ENCODE results near the gene RPGR.
A peak's percentile ranks its signal among the peaks of the same experiment; 100 is the strongest.

Gene RPGR

GRCh38 chrX:38233891-38234667, 93.2 kb downstream of the RPGR start:
- Histone ChIP-seq H3K36me3 (ENCODE audit: control insufficient read depth, insufficient read depth, low read length) (no peaks in the 10 kb centered on the region), H3K23ac (ENCODE audit: low read length) (no peak overlapping the region), H3K18ac (ENCODE audit: low read length) (no peak overlapping the region), H3K56ac (ENCODE audit: low read length) (no peak overlapping the region), H3K4me3 (ENCODE audit: low read length) (no peak overlapping the region), H3K27me3 (ENCODE audit: insufficient read depth, low read length, poor library complexity) (no peaks in the 10 kb centered on the region), H3K79me2 (ENCODE audit: control insufficient read depth, insufficient read depth, low read length) (no peaks in the 10 kb centered on the region), H2AK5ac (ENCODE audit: low read length) (no peak overlapping the region), H3K9ac (ENCODE audit: low read length) (no peak overlapping the region), H4K5ac (ENCODE audit: low read length) (no peak overlapping the region), H3K4me1 (ENCODE audit: control insufficient read depth, low read depth, low read length) (no peaks in the 10 kb centered on the region), H2BK120ac (ENCODE audit: low read depth, low read length) (no peak overlapping the region), H4K8ac (ENCODE audit: low read depth, low read length) (no peak overlapping the region), H3K27ac (ENCODE audit: low read depth, low read length) (no peak overlapping the region), H2BK15ac (replicated peaks; ENCODE audit: low read depth) (no peak overlapping the region), H3K4me2 (ENCODE audit: low read length) (no peak overlapping the region), H3K4ac (ENCODE audit: low read depth, low read length) (no peak overlapping the region), H3K79me1 (ENCODE audit: low read length) (no peaks in the 10 kb centered on the region), H2BK5ac (ENCODE audit: low read length) (no peak overlapping the region)
- peak; percentile 76 for DNase-seq
- no CpG with 5 or more reads among the region's 3 CpGs for WGBS (ENCODE audit: extremely low coverage, insufficient coverage, low lambda C conversion rate)

DNA sequence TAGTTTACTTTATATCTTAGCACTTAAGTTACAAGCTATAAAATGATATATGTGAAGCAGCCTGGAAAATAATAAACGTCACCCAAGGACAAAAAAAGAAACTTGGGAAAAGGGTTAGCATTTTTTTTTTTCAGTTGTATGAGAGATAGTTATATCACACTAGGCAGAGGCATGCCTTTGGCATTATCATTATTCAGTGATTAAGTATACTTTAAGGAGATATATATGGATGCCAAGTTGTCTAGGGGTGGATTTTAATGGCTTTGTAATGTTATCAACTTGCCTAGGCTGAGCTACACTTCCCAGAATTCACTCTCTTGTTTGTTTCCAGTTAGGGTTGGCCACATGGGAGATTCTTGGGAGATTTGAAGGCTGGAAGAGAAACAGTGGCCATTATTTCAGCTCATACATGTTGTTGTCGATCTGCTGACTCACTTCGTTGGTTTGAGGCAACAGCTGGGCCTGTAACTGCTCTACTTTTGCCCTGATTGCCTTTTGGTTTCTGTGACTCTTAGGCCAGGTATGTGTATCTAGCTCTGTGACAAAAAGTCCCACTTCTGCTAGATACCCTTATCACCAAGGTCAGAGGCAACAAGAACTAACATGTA, 95.1 kb downstream of the RPGR start:
- no peak overlapping the region for H3K18ac ChIP-seq (ENCODE audit: low read length)
- H3K4me3 ChIP-seq (ENCODE audit: low read length), result no peak overlapping the region
- no peaks in the 10 kb centered on the region for H3K27me3 ChIP-seq (ENCODE audit: insufficient read depth, low read length, poor library complexity)
- H4K8ac ChIP-seq (ENCODE audit: low read depth, low read length), result no peak overlapping the region
- H3K4me2 ChIP-seq (ENCODE audit: low read length), result no peak overlapping the region
- WGBS (ENCODE audit: extremely low coverage, insufficient coverage, low lambda C conversion rate), result no CpG with 5 or more reads among the region's 3 CpGs
- H2BK5ac ChIP-seq (ENCODE audit: low read length), result no peak overlapping the region
- H3K4me1 ChIP-seq (ENCODE audit: control insufficient read depth, low read depth, low read length), result no peaks in the 10 kb centered on the region
- no peak overlapping the region for H3K56ac ChIP-seq (ENCODE audit: low read length)
- no peak overlapping the region for H3K4ac ChIP-seq (ENCODE audit: low read depth, low read length)
- no peaks in the 10 kb centered on the region for H3K36me3 ChIP-seq (ENCODE audit: control insufficient read depth, insufficient read depth, low read length)
- no peak overlapping the region for H4K5ac ChIP-seq (ENCODE audit: low read length)
- no peak overlapping the region for H2AK5ac ChIP-seq (ENCODE audit: low read length)
- no peaks in the 10 kb centered on the region for H3K79me1 ChIP-seq (ENCODE audit: low read length)
- H2BK120ac ChIP-seq (ENCODE audit: low read depth, low read length), result no peak overlapping the region
- H3K27ac ChIP-seq (ENCODE audit: low read depth, low read length), result no peak overlapping the region
- H3K79me2 ChIP-seq (ENCODE audit: control insufficient read depth, insufficient read depth, low read length), result no peaks in the 10 kb centered on the region
- H2BK15ac ChIP-seq (replicated peaks; ENCODE audit: low read depth), result no peak overlapping the region
- no peak for DNase-seq
- no peak overlapping the region for H3K23ac ChIP-seq (ENCODE audit: low read length)
- H3K9ac ChIP-seq (ENCODE audit: low read length), result no peak overlapping the region

DNA sequence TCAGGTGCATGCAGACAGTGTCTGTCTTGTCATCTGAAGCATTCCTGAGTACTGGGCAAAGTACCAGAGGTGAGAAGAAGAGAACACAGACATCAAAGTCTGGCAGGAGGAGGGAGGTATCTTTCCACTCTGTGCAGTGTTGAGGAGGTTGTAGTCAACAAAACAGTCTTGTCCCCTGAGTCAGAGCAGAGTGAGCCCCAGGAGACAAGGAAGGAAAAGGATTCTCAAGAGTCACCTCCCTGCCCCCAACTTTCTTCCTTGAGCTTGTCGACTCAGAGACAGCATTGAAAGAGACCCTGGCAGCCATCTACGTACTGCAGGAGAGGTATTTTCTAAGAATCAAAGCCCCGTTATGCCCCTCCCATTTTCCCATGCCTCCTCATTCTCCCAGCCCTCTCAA, 102.2 kb downstream of the RPGR start:
- H3K27me3 ChIP-seq (ENCODE audit: insufficient read depth, low read length, poor library complexity), result no peaks in the 10 kb centered on the region
- no CpG with 5 or more reads among the region's 3 CpGs for WGBS (ENCODE audit: extremely low coverage, insufficient coverage, low lambda C conversion rate)
- H3K18ac ChIP-seq (ENCODE audit: low read length), result no peak overlapping the region
- H2AK5ac ChIP-seq (ENCODE audit: low read length), result no peak overlapping the region
- H3K56ac ChIP-seq (ENCODE audit: low read length), result no peak overlapping the region
- H3K79me2 ChIP-seq (ENCODE audit: control insufficient read depth, insufficient read depth, low read length), result no peaks in the 10 kb centered on the region
- H3K79me1 ChIP-seq (ENCODE audit: low read length), result no peaks in the 10 kb centered on the region
- H3K27ac ChIP-seq (ENCODE audit: low read depth, low read length), result no peak overlapping the region
- no peaks in the 10 kb centered on the region for H3K36me3 ChIP-seq (ENCODE audit: control insufficient read depth, insufficient read depth, low read length)
- no peak overlapping the region for H3K4ac ChIP-seq (ENCODE audit: low read depth, low read length)
- no peak overlapping the region for H4K8ac ChIP-seq (ENCODE audit: low read depth, low read length)
- H3K4me2 ChIP-seq (ENCODE audit: low read length), result no peak overlapping the region
- H3K4me1 ChIP-seq (ENCODE audit: control insufficient read depth, low read depth, low read length), result no peaks in the 10 kb centered on the region
- H3K9ac ChIP-seq (ENCODE audit: low read length), result no peak overlapping the region
- peak; percentile 51 for DNase-seq
- no peak overlapping the region for H2BK120ac ChIP-seq (ENCODE audit: low read depth, low read length)
- H2BK5ac ChIP-seq (ENCODE audit: low read length), result no peak overlapping the region
- H2BK15ac ChIP-seq (replicated peaks; ENCODE audit: low read depth), result no peak overlapping the region
- no peak overlapping the region for H4K5ac ChIP-seq (ENCODE audit: low read length)
- no peak overlapping the region for H3K23ac ChIP-seq (ENCODE audit: low read length)
- no peak overlapping the region for H3K4me3 ChIP-seq (ENCODE audit: low read length)

GRCh38 chrX:38224160-38224559, 103.1 kb downstream of the RPGR start:
- Histone ChIP-seq H2BK120ac (ENCODE audit: low read depth, low read length) (no peak overlapping the region), H2BK5ac (ENCODE audit: low read length) (no peak overlapping the region), H3K27me3 (ENCODE audit: insufficient read depth, low read length, poor library complexity) (no peaks in the 10 kb centered on the region), H4K8ac (ENCODE audit: low read depth, low read length) (no peak overlapping the region), H3K4me3 (ENCODE audit: low read length) (no peak overlapping the region), H4K5ac (ENCODE audit: low read length) (no peak overlapping the region), H3K27ac (ENCODE audit: low read depth, low read length) (no peak overlapping the region), H3K79me1 (ENCODE audit: low read length) (no peaks in the 10 kb centered on the region), H3K18ac (ENCODE audit: low read length) (no peak overlapping the region), H2BK15ac (replicated peaks; ENCODE audit: low read depth) (no peak overlapping the region), H2AK5ac (ENCODE audit: low read length) (no peak overlapping the region), H3K79me2 (ENCODE audit: control insufficient read depth, insufficient read depth, low read length) (no peaks in the 10 kb centered on the region), H3K9ac (ENCODE audit: low read length) (no peak overlapping the region), H3K4ac (ENCODE audit: low read depth, low read length) (no peak overlapping the region), H3K56ac (ENCODE audit: low read length) (no peak overlapping the region), H3K4me1 (ENCODE audit: control insufficient read depth, low read depth, low read length) (no peaks in the 10 kb centered on the region), H3K23ac (ENCODE audit: low read length) (no peak overlapping the region), H3K36me3 (ENCODE audit: control insufficient read depth, insufficient read depth, low read length) (no peaks in the 10 kb centered on the region), H3K4me2 (ENCODE audit: low read length) (no peak overlapping the region)
- DNase-seq, result no peak

DNA sequence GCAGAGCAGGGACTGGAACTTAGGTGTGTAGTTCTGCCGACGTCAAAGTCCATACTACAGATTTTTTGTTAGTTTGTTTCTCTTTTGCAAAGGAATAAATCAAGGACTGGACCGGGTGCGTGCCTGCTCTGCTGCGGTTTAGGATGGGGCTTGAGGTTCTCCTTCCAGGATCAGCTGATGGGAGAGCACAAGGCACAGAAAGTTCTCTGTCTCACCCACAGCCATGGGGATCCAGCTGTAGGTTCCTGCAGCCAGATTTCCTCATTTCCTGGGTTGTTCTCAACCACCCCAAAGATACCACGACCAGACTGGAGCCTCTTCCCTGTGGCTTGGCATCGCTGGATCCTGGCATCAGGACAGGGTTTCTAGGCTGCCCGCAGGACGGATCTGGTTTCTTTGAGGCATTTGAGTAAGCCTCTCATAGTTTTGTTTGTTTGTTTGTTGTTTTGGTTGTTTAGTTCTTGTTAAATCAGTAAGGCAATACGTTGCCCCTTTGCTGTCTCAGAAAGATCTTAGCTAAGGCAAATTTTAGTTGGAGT, 105.8 kb downstream of the RPGR start:
- no peak overlapping the region for H3K4ac ChIP-seq (ENCODE audit: low read depth, low read length)
- no peak overlapping the region for H3K4me3 ChIP-seq (ENCODE audit: low read length)
- no CpG with 5 or more reads among the region's 10 CpGs for WGBS (ENCODE audit: extremely low coverage, insufficient coverage, low lambda C conversion rate)
- no peak overlapping the region for H3K18ac ChIP-seq (ENCODE audit: low read length)
- no peaks in the 10 kb centered on the region for H3K79me2 ChIP-seq (ENCODE audit: control insufficient read depth, insufficient read depth, low read length)
- H3K23ac ChIP-seq (ENCODE audit: low read length), result no peak overlapping the region
- no peak overlapping the region for H2AK5ac ChIP-seq (ENCODE audit: low read length)
- no peak overlapping the region for H3K4me2 ChIP-seq (ENCODE audit: low read length)
- no peaks in the 10 kb centered on the region for H3K36me3 ChIP-seq (ENCODE audit: control insufficient read depth, insufficient read depth, low read length)
- no peak overlapping the region for H4K8ac ChIP-seq (ENCODE audit: low read depth, low read length)
- H4K5ac ChIP-seq (ENCODE audit: low read length), result no peak overlapping the region
- H3K56ac ChIP-seq (ENCODE audit: low read length), result peak overlapping the region; percentile 25
- no peak for DNase-seq
- H2BK120ac ChIP-seq (ENCODE audit: low read depth, low read length), result no peak overlapping the region
- H3K27me3 ChIP-seq (ENCODE audit: insufficient read depth, low read length, poor library complexity), result no peaks in the 10 kb centered on the region
- H3K79me1 ChIP-seq (ENCODE audit: low read length), result no peaks in the 10 kb centered on the region
- no peak overlapping the region for H2BK15ac ChIP-seq (replicated peaks; ENCODE audit: low read depth)
- no peak overlapping the region for H3K9ac ChIP-seq (ENCODE audit: low read length)
- no peaks in the 10 kb centered on the region for H3K4me1 ChIP-seq (ENCODE audit: control insufficient read depth, low read depth, low read length)
- no peak overlapping the region for H2BK5ac ChIP-seq (ENCODE audit: low read length)
- H3K27ac ChIP-seq (ENCODE audit: low read depth, low read length), result no peak overlapping the region
